GM18517 (cell line): ENCODE results near the gene TENM4.

Source experiments
- ATAC-seq: cut with Tn5 transposase; IDR thresholded peaks from one replicate; pipeline ENCODE4 v1.9.1; 2021; ENCODE audit warnings: mild to moderate bottlenecking, moderate library complexity; ENCODE audit not compliant: unreplicated experiment

The TENM4 gene

DNA sequence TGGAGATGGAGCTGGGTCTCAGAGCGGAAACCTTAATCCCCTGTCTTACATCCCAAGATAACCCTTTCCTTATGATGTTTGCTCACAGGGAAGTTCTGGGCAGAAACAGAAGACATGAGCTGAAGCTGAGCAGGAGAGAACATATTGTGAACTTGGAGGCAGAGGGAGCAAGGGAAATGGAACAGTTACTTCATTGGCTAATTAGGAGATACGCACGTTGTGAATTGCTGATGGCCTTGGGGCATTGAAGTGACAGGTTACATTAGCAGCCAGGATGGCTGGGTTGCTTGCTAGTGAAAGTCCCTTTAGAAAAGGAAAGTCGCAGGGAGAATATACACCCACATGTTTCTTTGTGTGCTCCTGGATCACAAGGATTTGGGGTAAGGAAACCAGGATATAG is 48.7 kb downstream of the TENM4 start:
- no peak for ATAC-seq

- ATAC-seq: no peak
Measured at GRCh38 chr11:79390923-79391322, 49.9 kb downstream of the TENM4 start.

GRCh38 chr11:79390477-79390876 is 50.4 kb downstream of the TENM4 start:
- ATAC-seq: no peak

GRCh38 chr11:79388201-79388600 is 52.6 kb downstream of the TENM4 start:
- no peak for ATAC-seq

- no peak for ATAC-seq
Measured at GRCh38 chr11:79383874-79384273, 57.0 kb downstream of the TENM4 start.

DNA sequence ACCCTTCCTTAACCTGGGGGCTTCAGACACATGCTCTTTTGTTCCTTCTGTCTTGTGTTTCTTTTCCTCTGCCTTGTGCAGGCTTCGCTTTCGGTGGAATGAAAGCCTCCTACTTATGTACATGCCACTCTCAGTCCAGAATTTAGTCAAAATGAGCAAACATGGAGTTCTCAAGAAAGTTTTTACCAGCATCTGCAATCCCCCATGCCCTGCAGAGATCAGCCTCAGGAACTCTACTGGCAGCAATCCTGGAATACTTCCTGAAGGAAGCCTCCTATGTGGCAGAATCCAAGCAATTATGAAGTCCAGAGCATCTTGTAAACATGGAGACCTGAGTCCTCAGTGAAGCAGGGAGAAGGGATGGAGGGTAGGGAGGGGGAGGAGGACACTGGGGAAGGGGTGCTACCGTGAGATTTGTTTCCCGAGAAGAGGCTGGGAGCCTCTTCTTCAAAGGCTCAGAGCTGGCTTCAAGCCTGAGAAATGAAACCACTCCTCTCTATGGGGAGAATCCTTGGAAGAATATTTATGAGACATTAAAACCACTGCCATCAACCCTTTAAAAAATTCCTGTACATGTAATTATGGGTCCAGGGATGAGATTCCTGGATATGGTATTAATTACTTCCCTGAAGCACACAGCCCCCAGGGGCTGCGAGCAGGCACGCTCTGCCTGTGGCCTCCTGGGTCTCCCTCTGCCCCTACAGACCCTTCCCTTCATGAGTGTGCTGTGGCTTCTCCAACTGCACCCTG is 58.4 kb downstream of the TENM4 start:
- ATAC-seq: no peak

- no peak for ATAC-seq
Measured at GRCh38 chr11:79381036-79381435, 59.8 kb downstream of the TENM4 start.

GRCh38 chr11:79377406-79377805 is 63.4 kb downstream of the TENM4 start:
- ATAC-seq: no peak

DNA sequence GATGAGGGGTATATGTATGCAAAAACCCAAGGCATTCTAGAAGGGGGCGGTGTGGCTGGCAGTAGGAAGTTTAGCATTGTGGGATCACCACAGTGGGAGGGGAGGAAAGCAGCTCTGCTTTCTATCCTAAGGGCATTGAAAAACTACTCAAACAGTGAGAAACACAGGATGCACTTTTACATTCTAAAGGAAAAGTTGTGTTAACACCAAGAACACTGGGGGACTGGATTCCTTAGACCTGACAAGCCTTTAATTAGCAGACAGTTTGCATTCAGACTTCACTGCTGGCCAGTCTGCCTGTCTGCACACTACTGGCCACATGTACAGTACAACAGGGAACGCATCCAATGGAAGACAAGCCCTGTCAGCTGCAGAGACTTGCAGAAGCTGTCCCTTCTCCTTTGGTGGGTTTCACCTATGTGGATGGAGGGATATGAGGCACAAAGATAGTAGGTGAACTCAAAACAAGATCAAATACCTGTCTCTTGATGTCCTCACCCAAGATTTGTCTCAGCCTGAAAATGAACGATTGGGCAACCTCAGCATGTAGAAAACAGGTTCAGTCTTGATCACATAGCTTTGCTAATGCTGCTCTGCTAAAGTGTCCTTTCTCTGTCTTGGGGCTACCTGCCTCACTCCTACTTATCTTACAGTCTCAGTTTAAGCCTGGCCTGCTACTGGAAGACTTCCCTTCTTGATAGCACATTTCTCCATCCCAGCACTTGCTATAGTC is 64.8 kb downstream of the TENM4 start:
- ATAC-seq: no peak

DNA sequence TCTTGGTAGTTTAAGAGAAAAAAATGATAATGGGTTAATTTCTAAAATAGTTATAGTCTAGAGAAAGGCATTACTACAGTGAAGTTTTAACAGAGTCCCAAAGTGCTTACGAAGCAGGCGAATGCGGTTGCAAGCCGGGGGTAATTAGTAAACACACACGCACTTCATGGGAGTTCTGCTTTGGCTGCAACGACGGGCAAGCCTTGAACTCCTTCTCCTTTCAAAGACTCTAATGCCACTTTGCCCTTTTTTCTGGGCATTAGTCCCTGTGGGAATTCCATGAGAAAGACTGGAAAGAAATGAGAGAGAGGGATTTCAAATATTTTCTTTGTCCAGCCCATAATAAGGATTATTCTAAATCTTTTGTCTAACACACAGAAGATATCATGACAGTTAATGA is 66.1 kb downstream of the TENM4 start:
- ATAC-seq: no peak

- no peak for ATAC-seq
Measured at GRCh38 chr11:79371724-79372123, 69.1 kb downstream of the TENM4 start.

GRCh38 chr11:79371152-79371551 is 69.7 kb downstream of the TENM4 start:
- ATAC-seq: no peak

GRCh38 chr11:79369055-79369454 is 71.8 kb downstream of the TENM4 start:
- ATAC-seq: no peak

- ATAC-seq: no peak
Measured at GRCh38 chr11:79367844-79368243, 73.0 kb downstream of the TENM4 start.

GRCh38 chr11:79366218-79366617 is 74.6 kb downstream of the TENM4 start:
- no peak for ATAC-seq

GRCh38 chr11:79363861-79364378 is 76.9 kb downstream of the TENM4 start:
- no peak for ATAC-seq

- ATAC-seq: no peak
Measured at GRCh38 chr11:79363256-79363655, 77.6 kb downstream of the TENM4 start.

- no peak for ATAC-seq
Measured at GRCh38 chr11:79362821-79363220, 78.0 kb downstream of the TENM4 start.

DNA sequence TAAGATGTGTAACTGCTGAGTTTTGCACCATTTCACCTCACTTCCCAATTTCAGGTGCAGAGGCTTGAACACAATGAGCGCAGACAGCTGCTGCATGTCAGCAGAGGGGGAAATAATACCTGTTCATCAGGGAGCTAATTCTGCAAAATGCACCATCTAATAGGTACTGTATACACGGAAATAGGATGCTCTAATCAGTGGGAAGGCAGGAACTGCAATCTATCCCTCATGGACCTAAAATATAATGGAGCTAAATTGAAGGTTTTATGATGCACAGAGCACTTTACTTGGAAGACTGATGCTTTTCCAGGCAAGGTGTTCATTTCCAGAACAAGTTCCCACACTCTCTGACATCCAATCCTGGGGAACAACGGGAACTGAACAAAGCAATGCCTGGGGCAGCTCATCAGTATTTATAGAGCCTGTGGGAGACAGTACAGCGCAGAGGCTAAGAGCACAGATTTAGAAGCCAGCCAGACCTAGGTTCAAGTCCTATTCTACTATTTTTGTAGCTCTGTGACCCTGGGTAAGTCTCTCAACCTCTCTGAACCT is 78.5 kb downstream of the TENM4 start:
- no peak for ATAC-seq

- ATAC-seq: no peak
Measured at GRCh38 chr11:79358258-79358657, 82.6 kb downstream of the TENM4 start.

DNA sequence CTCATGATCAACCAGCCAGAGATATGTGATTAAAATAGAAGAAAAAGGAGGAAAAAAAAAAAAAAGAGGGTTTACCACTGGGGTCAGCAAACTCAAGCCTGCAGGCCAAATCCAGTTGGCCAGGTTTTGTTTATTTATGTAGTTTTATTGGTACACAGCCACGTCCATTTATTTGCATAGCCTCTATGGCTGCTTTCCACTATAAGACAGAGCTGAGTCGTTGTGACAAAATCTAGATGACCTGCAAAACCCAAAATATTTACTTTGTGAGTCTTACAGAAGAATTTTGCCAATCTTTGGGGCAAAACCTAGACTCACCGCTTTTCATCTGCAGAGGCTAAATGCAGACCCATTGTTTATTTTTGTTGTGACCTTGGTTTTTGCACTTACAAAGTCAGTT is 87.1 kb downstream of the TENM4 start:
- no peak for ATAC-seq

GRCh38 chr11:79352349-79352703 is 88.5 kb downstream of the TENM4 start:
- ATAC-seq: no peak
